ENCODE results near the gene GNG4. TPM values are rescaled to one million over a fixed set of nuclear protein-coding genes. Genes with fewer than 3 reads are reported as not detected.

The GNG4 gene
- total and polyA plus RNA-seq, 2 of the 4 experiments (the other 2 are of a cell fraction) = 0.18 to 0.29 TPM

DNA sequence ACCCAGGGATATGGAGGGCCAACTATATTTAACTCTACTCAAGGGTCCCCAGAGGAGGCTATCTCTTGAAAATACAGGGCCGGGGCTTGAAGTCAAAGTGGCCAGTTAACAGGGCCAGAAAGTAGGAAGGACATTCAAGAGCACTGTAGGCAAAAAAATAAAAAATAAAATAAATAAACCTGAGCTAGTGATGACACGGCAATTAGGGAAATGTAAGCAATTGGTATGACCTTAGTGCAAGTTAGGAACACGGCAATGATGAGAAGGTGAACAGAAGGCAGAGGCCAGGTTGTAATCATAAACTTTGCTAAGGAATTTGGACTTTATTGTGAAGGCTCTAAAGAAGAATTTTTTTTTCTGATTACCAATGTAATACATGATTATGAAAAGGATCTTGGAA is 142.0 kb downstream of the GNG4 start:
- no peaks in the 10 kb centered on the region for H3K4me1 ChIP-seq (ENCODE audit: control insufficient read depth, insufficient read depth, low read length)
- H3K79me1 ChIP-seq (ENCODE audit: low read depth in 1 of 2, low read length in 2 of 2) = peaks cover 2 to 3% of the 10 kb centered on the region in 2 experiments; a peak in 1 of 4 replicates
- 52% methylated on average over 2 of the region's 3 CpGs; no CpG with 5 or more reads in 1 of the 2 experiments for WGBS, 2 experiments (ENCODE audit: extremely low coverage in 2 of 2, insufficient read length in 1 of 2)
- H3K23ac ChIP-seq (ENCODE audit: low read depth, low read length) = no peak overlapping the region
- H3K27me3 ChIP-seq (ENCODE audit: control insufficient read depth, insufficient read depth, low read length) = no peaks in the 10 kb centered on the region
- no peak overlapping the region for H2BK120ac ChIP-seq (ENCODE audit: low read depth, low read length)
- TF ChIP-seq, protein P1, sequence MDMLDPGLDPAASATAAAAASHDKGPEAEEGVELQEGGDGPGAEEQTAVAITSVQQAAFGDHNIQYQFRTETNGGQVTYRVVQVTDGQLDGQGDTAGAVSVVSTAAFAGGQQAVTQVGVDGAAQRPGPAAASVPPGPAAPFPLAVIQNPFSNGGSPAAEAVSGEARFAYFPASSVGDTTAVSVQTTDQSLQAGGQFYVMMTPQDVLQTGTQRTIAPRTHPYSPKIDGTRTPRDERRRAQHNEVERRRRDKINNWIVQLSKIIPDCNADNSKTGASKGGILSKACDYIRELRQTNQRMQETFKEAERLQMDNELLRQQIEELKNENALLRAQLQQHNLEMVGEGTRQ (IDR thresholded peaks at IDR 0.05; ENCODE audit: low read depth, low read length) = no peak
- TF ChIP-seq, protein P2, sequence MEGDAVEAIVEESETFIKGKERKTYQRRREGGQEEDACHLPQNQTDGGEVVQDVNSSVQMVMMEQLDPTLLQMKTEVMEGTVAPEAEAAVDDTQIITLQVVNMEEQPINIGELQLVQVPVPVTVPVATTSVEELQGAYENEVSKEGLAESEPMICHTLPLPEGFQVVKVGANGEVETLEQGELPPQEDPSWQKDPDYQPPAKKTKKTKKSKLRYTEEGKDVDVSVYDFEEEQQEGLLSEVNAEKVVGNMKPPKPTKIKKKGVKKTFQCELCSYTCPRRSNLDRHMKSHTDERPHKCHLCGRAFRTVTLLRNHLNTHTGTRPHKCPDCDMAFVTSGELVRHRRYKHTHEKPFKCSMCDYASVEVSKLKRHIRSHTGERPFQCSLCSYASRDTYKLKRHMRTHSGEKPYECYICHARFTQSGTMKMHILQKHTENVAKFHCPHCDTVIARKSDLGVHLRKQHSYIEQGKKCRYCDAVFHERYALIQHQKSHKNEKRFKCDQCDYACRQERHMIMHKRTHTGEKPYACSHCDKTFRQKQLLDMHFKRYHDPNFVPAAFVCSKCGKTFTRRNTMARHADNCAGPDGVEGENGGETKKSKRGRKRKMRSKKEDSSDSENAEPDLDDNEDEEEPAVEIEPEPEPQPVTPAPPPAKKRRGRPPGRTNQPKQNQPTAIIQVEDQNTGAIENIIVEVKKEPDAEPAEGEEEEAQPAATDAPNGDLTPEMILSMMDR (conservative IDR thresholded peaks at IDR 0.05; ENCODE audit: low read depth, low read length) = no peak
- TF ChIP-seq CEBPB (IDR thresholded peaks at IDR 0.05; ENCODE audit: low read depth, low read length) (no peak), NFE2L2 (IDR thresholded peaks at IDR 0.05; ENCODE audit: low read depth, low read length) (no peak), MAZ (IDR thresholded peaks at IDR 0.05; ENCODE audit: borderline replicate concordance, low read depth, low read length) (no peak), CHD1 (IDR thresholded peaks at IDR 0.05; ENCODE audit: low read depth, low read length) (no peak), BHLHE40 (IDR thresholded peaks at IDR 0.05; ENCODE audit: low read depth, low read length) (no peak), MAFK (IDR thresholded peaks at IDR 0.05; ENCODE audit: low read depth, low read length) (no peak)
- TF ChIP-seq, protein P3, sequence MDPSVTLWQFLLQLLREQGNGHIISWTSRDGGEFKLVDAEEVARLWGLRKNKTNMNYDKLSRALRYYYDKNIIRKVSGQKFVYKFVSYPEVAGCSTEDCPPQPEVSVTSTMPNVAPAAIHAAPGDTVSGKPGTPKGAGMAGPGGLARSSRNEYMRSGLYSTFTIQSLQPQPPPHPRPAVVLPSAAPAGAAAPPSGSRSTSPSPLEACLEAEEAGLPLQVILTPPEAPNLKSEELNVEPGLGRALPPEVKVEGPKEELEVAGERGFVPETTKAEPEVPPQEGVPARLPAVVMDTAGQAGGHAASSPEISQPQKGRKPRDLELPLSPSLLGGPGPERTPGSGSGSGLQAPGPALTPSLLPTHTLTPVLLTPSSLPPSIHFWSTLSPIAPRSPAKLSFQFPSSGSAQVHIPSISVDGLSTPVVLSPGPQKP (IDR thresholded peaks at IDR 0.05; ENCODE audit: borderline replicate concordance, low read depth, low read length) = no peak
- no peak overlapping the region for H3K4me2 ChIP-seq (ENCODE audit: low read depth, low read length)
- H3K14ac ChIP-seq (replicated peaks; ENCODE audit: low read depth, low read length) = no peak overlapping the region
- H2BK5ac ChIP-seq (ENCODE audit: low read depth, low read length, poor library complexity, severe bottlenecking) = no peak overlapping the region
- ATAC-seq (ENCODE audit: low read depth) (no peak), DNase-seq (no peak)
- H4K20me1 ChIP-seq (ENCODE audit: insufficient read depth, low read length) = peaks cover 6% of the 10 kb centered on the region; the same call in 1 of the 2 replicates
- H3K4me3 ChIP-seq (ENCODE audit: insufficient read depth, low read depth, low read length) = no peak overlapping the region
- in situ Hi-C loops (cut with MboI; ENCODE audit: low sequenced_read_pairs) (no loop called here), dilution Hi-C loops (cut with HindIII; ENCODE audit: low sequenced_read_pairs, unreplicated experiment) (no loop called here), intact Hi-C loops (cut with micrococcal nuclease) (no loop called here)
- no peaks in the 10 kb centered on the region for H3K9me3 ChIP-seq (ENCODE audit: control insufficient read depth, insufficient read depth, low read length)
- H3K36me3 ChIP-seq (ENCODE audit: control insufficient read depth, insufficient read depth, low read length) = no peaks in the 10 kb centered on the region
- H4K5ac ChIP-seq (ENCODE audit: low read depth, low read length) = no peak overlapping the region
- no TSS peak for BruUV-seq (replicated peaks)
- H3K9ac ChIP-seq (ENCODE audit: low read depth, low read length) = no peak overlapping the region
- no peak overlapping the region for H2AFZ ChIP-seq (replicated peaks; ENCODE audit: low read length, poor library complexity)
- H4K8ac ChIP-seq (ENCODE audit: low read depth in 2 of 2, low read length in 2 of 2) = no peak overlapping the region
- no peak overlapping the region for H2AK9ac ChIP-seq (replicated peaks; ENCODE audit: low read depth, low read length, poor library complexity)
- no peaks in the 10 kb centered on the region for H3K9me1 ChIP-seq (ENCODE audit: insufficient read depth, low read length)
- H2BK20ac ChIP-seq (ENCODE audit: low read depth, low read length) = no peak overlapping the region
- no peak overlapping the region for H2AK5ac ChIP-seq (ENCODE audit: low read depth, low read length)
- no peak overlapping the region for H3K56ac ChIP-seq (ENCODE audit: extremely low read depth, insufficient read depth, low read length)
- no peak overlapping the region for H4K91ac ChIP-seq (ENCODE audit: insufficient read depth, low read depth, low read length)
- H3K18ac ChIP-seq (ENCODE audit: low read depth, low read length) = no peak overlapping the region
- CTCF ChIA-PET = no interaction called here
- no peak overlapping the region for H3K27ac ChIP-seq (ENCODE audit: insufficient read depth, low read length)
- POLR2A ChIA-PET (ENCODE audit: unreplicated experiment) = no interaction called here
- H3K4ac ChIP-seq (ENCODE audit: low read depth, low read length) = no peak overlapping the region
- H2BK15ac ChIP-seq (ENCODE audit: low read depth, low read length) = no peak overlapping the region
